Measurements from ENCODE around the gene PLIN5.
"Not testable (repeated sequence)": the region's sequence is repeated elsewhere in the genome, so short reads cannot be mapped to it uniquely, and the experiment has no call there.

The PLIN5 gene

DNA sequence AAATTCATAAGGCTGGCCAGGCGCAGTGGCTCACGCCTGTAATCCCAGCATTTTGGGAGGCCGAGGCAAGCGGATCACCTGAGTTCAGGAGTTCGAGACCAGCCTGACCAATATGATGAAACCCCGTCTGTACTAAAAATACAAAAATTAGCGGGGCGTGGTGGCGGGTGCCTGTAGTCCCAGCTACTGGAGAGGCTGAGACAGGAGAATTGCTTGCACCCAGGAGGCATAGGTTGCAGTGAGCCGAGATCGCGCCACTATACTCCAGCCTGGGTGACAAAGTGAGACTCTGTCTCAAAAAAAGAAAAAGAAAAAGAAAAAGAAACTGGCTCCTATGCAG is 6.8 kb upstream of the PLIN5 start:
- not testable (repeated sequence) for DNase-seq

DNA sequence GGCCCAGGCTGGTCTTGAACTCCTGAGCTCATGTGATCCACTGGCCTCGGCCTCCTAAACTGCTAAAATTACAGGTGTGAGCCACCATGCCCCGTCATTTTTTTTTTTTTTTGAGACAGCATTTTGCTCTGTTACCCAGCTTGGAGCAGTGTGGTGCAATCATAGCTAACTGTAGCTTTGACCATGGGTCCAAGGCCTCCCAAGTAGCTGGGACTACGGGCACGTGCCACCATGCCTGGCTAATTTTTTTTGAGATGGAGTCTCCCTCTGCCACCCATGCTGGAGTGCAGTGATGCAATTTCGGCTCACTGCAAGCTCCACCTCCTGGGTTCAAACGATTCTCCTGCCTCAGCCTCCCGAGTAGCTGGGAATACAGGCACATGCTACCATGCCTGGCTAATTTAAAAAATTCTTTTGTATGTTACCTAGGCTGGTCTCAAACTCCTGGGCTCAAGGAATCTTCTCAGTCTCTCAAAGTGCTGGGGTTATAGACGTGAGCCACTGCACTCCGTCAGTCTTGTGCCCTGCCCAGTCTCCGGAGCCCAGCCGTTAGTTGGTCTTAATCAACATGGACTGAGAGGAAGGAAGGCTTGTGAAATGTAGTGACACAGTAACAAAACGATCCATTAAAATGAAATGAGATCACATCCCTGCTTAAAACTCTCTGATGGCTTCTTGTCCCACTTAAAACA is 6.2 kb upstream of the PLIN5 start:
- DNase-seq = no peak

DNA sequence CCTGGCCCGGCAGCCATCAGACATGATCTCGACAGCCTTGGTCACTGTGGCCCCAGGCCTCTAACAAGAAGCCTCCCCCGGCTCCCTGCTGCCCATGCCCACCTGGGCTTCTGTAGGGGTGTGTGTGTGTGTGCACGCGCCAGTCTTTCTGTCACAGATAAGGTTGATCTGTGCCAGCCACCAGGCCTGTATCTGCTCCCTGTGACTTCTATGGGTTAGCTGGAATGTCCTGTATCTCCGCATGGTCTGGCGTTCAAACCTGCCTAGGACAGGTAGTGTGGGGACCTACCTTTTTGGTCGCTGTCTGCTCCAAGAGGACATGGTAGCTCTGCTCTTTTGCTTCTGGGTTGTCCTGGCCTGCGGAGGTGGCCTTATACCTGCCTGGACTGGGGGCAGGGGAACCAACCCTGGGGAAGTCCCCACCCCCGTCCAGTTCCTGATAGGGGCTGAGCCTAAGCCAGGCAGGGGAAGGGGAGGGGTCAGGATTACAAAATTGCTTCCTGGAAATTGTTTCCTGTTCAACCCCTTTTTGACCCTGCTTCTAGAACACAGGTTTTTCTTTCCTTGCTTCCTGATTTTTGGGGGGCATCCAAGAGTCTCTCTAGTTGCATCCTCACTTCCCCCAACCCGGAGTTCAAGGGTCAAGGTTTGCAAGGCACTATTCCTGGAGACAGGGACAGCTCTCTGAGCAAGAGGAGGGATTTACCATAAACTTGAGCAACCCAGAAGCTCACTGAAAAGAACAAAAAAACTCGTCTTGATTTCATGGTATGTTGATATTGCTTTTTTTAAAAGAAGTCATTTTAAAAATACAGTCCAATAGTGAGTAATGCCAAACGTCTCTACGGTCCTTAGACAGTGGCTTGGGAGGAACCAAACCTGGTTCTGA is 4.9 kb upstream of the PLIN5 start, which contains the start of gene LRG1:
TSS of gene LRG1 (minus strand) at position 344 of the 889 bp plus-strand sequence. CDS start at position 321, 23 bp downstream.
- no peak for DNase-seq

DNA sequence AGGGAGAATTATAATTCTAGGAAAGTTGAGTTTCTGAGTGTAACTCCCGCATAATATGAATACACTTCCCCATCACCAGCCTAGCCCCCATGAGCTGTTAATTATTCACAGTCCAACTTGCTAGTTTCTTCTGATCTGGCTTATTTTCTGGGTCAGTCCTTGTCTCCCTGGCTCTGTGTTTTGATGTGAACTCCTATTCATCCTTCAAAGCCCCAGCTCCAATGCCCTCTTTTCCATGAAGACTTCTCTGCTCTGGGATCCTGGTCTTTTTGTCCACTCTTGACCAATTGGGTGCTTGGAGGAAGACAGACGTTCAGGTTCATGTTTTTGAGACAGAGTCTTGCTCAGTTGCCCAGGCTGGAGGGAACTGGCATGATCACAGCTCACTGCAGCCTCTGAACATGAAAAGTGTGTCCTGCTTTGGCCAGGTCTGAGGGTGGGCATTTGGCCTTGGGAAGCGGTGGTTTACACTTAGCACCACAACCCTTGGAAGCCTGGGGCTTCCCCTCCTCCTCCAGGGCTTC is 4.2 kb upstream of the PLIN5 start:
- no peak for DNase-seq

DNA sequence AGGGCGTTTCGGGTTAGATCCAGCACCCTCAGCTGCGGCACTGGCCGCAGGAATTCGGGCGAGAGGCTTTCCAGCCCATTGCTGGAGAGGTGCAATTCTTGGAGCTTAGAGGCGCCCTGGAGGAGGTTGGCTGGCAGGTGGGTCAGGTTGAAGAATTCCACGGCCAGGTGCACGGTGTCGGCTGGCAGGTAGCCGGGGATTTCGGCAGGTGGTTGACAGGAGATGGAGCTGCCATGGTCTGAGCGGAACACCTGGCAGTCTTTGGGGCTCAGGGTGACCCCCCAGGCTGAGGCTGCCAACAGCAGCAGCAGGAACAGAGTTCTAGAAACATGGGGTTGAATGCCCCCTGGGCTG is 3.6 kb upstream of the PLIN5 start:
- DNase-seq = no peak

DNA sequence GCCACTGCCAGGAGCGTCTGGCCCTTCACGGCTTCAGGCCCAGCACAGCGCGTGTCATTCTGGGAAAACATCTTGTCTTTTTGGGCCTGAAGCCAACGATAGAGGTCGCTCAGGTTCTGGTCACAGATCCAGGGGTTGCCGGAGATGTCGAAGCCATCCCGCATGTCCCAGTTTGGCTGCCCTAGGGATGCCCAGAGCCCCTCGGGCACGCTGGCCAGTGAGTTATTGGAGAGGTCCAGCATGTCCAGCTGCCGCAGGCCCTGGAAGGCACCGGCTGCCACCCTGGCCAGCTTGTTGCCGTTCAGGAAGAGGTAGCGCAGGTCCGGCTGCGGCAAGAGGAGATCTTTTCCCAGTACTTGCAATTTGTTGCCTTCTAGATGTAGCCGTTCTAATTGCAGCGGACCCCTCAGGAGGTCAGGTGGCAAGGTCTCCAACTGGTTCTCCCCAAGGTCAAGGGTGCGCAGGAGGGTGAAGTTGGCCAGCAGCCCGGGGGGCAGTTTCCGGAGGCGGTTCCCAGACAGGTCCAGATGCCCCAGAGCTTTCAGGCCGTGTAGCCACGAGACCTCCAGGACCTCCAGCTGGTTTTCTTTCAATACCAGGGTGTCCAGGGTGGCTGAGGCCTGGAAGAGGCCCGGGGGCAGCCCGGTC is 3.1 kb upstream of the PLIN5 start:
- DNase-seq = no peak

DNA sequence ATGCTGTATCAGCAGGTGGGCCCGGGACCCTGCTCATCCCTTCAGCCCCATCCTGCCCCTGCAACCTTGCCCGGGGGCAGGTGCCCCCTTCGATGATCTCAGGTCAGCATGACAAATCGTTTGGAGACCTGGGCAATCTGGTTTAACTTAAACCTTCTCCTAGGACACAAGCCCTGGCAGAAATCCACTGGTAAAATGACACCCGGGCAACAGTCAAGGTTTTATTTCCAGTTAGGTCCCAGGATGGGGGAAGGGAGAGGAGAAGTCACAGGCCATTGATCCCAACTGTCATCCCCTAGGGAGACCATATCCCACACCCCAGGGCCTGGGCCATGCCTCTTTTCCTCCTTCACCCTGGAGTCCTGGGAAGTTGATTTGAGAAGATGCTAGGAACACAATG is 1.8 kb upstream of the PLIN5 start:
- no peak for DNase-seq

DNA sequence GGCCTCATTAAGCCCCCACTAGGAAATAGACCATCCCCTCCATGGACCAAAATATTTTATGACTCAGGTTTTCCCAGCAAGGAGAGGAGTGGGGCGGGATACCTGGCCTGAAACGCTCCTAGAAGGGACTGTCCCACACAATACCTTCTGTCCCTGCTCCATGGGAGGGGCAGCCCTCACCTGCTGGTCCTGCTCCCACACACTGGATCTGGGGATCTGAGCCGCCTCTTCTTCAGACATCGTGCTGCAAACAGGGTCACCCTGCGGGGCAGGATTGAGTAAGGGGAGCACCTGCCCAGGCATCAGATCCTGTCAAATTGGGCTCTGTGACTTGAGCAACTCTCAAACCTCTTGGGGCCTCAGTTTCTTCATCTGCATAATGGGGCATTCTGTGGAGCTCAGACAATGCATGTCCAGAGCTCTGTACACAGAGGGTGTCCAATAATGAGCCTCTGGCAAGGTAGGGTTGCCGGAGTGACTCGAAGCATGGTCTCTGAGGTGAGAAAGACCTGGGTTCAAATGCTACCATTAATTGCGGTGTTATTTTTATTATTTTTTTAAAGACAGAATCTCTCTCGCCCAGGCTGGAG is 1.1 kb downstream of the PLIN5 start:
- no peak for DNase-seq

DNA sequence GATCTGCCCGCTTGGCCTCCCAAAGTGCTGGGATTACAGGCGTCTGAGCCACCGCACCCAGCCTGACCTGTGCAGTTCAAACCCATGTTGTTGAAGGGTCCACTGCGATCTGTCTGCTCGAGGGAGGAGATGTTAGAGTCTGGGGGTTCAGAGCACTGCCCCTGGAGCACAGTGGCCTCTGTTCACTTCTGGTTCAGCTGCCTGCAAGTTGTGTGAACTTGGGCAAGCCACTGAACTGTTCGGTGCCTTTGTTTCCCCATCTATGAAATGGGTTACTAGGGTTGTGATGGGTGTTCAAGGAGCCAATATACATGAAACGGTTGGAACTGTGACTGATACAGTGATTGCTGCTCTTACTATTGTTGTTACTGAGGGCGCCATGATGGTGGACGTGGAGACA is 1.7 kb downstream of the PLIN5 start:
- no peak for DNase-seq

DNA sequence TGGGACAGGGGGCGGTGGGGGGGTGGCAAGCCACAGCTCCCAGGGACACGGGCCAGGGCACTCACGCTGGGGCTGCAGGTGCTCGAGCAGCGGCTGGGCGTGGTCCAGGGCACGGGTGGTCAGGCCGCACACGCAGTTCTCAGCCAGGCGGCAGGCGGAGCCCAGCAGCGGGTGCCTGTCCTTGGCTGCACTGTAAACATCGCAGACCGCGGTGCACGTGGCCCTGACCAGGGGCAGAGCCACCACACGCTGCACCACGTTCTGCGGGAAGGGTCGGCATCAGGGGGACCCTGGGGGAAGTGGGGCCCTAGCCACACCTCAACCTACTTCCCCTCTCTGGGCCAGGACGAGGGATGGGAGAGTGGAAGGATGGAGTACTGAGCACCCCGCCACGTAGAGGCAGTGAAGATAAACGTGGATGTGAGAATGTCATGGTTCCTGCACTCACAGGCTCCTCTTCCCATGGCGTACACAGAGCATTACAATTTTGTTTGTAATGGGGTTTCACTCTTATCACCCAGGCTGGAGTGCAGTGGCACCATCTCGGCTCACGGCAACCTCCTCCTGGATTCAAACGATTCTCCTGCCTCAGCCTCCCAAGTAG is 3.4 kb downstream of the PLIN5 start:
- DNase-seq = no peak

DNA sequence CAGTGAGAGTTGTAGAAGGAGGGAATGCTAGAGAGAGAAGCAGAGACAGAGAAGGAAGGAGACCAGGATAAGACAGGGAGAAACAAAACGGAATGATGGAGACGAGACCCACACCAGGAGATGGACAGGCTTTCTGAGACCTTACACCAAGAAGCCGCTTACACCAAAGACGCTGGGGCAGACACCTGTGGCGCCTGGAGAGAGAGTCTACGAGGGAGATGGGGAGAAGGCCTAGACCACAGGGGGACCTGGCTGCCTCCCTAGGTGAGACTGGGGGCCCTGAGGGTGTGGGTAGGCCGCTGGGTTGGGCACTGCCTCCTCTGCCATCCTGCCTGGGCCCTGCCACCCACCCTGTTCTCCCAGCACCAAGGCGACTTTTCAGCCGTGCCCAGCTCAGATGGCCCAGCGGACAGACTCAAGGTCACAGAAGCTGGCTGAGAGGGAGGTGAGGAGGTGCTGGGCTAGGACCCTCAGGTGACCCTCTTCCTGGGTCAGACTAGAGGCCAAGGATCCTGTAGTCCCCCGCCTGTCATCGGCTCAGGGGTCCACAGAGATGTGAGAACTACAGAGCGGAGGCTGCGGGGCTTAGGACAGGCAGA is 5.0 kb downstream of the PLIN5 start:
- DNase-seq = no peak

DNA sequence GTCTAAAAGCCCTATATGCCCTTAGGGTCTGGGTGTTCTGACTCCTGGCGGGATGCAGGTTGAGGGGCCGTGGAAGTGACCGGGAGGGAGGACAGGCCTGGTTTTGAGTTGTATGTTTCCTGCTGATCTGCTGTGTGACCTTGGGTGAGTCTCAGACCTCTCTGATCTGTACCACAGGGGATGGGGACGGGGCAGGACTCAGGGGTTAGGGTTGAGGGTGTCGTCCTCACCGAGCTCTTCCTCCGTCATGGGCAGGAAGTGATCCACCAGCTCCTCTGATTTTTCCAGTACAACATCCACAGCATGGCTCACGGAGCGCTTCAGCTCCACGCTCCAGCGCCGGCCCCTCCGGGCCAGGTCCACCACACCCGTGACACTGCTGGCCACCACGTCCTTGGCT is 6.2 kb downstream of the PLIN5 start:
- no peak for DNase-seq

DNA sequence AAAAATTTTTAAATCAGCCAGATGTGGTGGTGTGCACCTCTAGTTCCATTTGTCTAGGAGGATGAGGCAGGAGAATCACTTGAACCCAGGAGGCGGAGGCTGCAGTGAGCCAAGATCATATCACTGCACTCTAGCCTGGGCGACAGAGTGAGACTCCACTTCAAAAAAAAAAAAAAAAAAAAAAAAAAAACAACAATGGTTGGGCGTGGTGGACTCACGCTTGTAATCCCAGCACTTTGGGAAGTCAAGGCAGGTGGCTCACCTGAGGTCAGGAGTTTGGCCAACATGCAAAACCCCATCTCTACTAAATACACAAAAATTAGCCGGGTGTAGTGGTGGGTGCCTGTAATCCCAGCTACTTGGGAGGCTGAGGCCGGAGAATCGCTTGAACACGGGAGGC is 7.6 kb downstream of the PLIN5 start:
- not testable (repeated sequence) for DNase-seq

DNA sequence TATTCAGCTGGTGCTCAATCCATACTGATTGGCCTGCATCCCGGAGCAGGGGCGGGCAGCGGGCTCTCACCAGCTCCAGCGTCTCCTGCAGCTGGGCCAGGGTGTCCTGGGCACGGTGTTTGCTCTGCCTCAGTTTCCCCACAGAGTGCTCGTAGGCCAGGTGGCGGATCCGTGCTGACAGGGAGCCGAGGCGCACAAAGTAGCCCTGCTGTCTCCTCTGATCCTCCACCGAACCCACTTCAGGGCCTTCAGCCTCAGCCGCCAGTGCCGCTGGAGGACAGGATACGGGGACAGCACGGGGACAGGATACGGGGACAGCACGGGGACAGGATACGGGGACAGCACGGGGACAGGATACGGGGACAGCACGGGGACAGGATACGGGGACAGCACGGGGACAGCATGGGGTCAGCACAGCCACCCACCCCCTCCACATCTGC is 9.4 kb downstream of the PLIN5 start:
- DNase-seq = no peak

DNA sequence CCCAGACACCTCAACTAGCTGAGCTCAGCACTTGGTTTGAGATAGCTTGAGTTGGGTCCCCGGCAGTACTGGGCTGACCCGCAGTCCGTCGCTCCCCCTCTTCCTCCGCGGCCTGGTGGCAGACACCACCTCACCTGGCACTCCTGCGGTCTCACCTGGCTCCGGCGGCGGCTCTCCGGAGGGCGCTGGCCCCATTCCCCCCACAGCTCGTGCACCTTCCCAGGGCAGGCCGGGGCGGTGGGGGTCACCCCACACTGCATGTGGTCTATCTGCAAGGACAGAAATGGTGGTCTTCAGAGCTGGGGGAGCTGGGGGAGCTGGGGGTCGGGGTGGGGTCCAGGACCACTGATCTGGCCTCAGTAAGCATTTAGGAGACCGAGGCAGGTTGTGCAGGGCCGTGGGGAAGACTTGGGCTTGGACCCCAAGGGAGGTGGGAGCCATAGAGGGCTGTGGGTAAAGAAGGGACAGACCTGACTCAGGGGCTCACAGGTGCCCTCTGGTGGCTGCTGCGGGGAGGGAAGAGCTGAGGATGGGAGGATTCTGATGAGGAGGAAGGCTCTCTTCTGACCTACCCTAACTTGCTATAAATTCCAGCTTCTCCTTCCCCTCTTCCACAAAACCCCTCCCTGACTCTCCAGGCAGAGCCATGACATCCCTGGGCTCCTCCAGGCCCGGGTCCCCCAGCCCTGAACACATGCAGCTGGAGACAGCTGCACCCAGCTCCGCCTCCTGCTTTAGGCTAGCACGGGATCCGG is 10.0 kb downstream of the PLIN5 start:
- DNase-seq = no peak

DNA sequence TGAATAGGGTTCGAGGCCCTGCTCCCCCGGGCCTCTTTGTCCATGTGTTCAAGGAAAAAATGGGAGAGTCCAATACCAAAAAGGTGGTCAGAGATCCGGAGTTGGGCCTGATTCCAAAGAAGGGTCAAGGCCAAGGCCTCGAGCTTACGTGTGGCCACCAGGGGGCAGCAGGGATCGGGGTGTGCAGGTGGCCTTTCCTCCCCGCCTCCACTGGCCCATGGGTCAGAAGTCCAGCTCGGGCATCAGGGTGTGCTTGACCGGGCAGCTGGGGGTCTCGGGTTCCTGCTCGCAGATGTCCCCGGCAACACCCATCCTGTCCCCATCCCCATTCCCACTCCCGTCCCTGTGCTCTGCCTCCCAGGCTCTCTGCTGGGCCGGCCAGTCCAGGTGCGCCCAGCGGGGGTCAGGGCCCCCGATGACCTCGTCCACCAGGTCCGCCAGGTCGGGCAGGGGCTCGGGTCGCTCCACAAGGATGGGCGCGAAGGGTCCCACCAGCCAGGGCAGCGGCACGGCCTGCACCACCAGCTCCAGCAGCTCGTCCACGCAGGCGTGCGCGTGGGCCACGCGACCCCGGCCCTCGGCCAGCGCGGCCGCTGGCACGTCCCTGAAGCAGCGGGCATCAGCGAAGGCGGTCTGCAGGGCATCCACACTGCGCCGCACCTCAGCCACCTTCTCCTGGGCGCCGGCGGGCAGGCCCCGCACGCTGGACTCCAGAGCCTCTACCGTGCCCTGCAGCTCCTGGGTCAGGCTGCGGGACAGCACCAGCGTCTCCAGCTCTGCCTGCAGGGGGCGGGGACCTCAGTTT is 11.5 kb downstream of the PLIN5 start:
- DNase-seq = no peak

DNA sequence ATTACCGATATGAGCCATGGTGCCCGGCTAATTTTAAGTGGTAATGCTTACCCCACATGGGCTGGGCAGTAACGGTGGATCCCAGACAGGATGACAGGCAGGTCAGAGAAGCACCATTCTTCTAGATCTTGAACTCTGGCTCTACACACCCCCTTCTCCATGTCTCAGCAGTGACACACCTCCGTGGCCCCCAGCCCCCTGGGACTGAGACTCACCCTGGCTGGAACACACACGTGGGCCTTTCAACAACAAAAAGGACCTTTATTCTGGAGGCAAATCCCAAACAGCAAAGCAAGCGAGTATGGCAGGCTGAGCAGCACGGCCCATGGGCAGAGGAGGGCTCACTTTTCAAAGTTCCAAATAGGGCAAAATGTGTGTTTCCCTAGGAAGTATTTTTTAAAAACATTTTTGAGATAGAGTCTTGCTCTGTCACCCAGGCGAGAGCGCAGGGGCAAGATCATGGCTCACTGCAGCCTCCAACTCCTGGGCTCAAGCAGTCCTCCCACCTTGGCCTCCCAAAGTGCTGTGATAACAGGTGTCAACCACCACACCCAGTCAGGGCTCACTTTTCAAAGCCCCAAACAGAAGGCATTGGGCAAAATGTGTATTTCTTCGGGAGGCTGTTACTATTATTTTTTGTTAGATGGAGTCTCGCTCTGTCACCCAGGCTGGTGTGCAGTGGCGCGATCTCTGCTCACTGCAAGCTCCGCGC is 12.6 kb downstream of the PLIN5 start:
- DNase-seq = no peak

DNA sequence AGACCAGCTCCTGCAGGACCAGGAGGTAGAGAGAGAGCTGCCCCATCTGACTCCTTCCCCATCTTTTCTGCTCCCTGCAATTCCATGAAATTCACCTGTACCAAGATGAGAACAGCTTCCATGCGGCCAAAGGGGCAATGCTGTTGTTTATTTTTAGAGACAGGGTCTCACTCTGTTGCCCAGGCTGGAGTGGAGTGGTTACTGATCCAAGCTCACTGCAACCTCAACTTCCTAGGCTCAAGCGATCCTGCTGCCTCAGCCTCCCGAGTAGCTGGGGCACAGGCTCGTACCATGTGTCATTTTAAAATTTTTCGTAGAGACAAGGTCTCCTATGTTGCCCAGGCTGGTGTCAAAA is 13.2 kb downstream of the PLIN5 start:
- no peak for DNase-seq

DNA sequence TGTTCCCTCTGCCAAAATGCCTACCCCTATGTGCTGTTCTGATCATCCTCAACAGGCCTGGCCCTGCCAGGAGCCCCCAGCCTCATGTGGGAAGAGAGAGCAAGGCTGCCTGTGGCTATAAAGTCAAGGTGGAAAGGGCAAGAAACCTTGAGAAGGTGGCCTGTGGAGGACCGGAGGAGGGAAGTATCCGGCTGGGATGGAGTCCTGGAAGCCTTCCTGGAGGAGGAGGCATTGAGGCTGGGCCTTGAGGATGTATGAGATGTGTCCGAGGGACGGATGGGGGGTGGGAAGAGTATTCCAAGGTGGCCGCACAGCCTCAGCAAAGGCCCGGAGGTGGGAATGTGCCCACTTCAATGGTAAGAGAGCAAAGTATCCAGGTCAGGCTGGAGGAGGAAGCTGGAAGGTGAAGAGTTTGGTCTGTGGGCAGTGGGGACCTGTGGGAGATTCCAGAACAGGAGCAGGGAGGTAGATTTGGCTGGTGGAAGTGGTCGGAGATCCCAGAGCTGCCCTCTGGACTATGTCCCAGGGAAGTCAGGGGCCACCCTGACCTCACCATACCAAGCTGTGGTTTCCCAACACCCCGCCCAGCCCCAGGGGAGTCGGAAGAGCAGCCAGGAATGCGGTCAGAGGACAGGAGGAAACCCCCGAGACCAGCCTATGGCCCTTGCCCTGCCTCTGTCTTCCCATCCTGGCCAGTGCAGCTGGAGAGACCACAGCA is 13.7 kb downstream of the PLIN5 start:
- no peak for DNase-seq

Data from hippocampal formation (tissue), 2 donors.